Stimulated activated CD4-positive, alpha-beta T cell treated with anti-CD3 and anti-CD28 coated beads, TNF-alpha, amount 100 ng/mL, for 24 hours (primary cell): Measurements from ENCODE around the gene RNF4.
"Not testable (repeated sequence)": the region's sequence is repeated elsewhere in the genome, so short reads cannot be mapped to it uniquely, and the experiment has no call there.

Source experiments
- DNase-seq, 3 experiments: peaks; one replicate each; pipeline ENCODE4 v3.0.0-alpha.2; 2020; ENCODE audit warnings: low read depth in 3 of 3

Gene RNF4, protein sequence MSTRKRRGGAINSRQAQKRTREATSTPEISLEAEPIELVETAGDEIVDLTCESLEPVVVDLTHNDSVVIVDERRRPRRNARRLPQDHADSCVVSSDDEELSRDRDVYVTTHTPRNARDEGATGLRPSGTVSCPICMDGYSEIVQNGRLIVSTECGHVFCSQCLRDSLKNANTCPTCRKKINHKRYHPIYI

GRCh38 chr4:2468456-2469191 lies at the start of gene RNF4:
RNF4 (plus strand) TSS chr4:2469106; CDS start chr4:2490494, 21,388 bp downstream.
- peak; percentile 92 to 96 (median 92) for DNase-seq

DNA sequence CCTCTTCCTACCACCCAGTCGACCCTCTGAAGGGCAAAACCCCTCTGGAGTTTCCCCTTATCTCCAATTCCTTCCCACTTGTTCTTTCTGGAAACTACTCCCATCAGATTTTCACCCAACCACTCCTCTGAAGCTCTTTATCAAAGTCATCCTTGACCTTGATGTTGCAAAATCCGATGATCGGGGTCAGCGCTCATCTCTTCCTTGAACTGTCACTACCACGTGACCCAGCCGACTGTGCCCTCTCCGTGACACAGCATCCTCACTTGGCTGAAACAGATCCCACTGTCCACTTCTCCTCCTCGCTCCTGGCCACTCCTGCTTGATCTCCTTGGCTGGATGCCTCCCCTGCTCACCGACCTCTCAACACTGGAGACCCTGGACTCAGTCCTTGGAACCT lies 49.1 kb upstream of the RNF4 start:
- DNase-seq, result no peak

DNA sequence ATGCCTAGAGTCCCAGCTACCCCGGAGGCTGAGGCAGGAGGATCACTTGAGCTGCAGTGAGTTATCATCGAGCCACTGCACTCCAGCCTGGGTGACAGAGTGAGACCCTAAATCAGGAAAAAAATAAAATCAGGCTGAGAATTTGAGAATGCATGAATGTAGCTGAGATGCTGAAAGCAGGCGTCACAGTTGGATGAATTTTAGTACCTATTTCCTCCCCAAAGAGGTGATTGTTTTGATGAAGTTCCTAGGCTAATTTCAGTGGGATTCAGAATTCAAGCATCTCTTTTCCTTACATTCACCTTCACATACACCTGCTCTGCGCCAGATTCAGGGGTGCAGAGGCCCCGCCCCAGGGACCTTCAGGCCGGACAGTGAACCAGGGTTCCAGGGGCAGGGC lies 47.0 kb upstream of the RNF4 start:
- no peak for DNase-seq

DNA sequence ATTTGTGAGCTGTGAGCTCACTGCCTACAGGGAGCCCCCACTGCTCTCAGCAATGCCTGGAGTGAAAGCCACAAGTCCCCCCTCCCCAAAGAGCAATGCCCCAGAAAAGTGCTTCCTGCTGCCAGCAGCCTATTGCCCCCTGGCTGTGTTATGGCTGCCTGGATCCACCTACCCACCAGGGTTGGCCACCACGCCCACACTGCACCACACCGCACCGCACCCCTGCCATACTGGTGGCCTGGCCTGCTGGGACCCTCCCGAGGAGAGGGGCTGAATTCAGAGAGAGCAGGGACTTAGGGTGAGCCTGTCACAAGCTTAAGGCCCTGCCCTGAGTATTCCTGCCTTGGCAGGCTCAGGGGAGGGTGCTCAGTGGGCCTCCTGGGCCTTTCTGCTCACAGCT lies 45.8 kb upstream of the RNF4 start:
- DNase-seq, result no peak

- no peak for DNase-seq
Observed at GRCh38 chr4:2423695-2424094, 45.2 kb upstream of the RNF4 start.

- DNase-seq, result no peak
Observed at GRCh38 chr4:2424581-2424980, 44.3 kb upstream of the RNF4 start.

GRCh38 chr4:2425386-2426068 lies 43.4 kb upstream of the RNF4 start:
- no peak for DNase-seq

DNA sequence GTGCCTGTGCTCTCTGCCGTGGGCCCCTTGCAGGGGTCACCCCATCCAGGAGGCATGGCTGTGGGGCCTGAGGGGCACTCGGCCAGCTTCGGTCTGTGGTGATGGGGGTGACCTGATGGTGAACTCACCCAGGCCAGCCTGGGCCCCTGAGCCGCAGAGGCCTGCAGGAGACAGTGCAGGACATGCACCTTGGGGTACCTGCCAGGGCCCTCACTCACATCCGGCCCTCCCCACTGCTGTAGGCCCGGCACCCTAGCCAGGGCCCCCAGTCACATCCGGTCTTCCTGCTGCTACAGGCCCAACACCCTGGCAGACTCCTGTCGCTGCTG lies 42.9 kb upstream of the RNF4 start:
- DNase-seq, result no peak

DNA sequence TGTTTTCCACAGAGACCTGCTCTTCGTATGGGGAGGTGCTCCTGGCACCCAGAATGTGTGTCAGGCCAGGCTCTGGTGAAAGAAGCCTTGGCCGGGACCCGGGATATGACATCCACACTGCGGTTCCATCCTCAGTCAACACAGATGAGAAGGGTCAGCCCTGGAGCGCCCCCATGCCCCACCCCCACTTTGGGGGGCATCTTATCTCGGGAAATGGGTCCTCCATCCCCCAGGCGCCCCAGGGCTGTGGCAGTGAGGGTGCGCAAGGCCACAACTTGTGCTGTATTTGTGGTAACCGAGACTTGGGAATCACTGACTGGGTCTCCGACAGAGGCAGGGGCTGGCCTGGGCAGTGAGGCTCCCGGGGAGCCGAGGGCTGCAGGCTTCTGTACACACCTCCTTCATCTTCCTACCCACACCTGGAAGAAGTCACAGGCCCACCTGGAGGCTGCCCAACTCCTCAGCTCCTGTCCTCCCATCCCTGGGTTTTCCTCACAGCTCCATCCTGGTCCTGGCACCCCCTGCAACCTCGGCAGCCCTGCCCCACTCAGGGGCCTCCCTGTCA lies 42.1 kb upstream of the RNF4 start:
- DNase-seq, result no peak

GRCh38 chr4:2427383-2428334 lies 41.2 kb upstream of the RNF4 start:
- no peak for DNase-seq

DNA sequence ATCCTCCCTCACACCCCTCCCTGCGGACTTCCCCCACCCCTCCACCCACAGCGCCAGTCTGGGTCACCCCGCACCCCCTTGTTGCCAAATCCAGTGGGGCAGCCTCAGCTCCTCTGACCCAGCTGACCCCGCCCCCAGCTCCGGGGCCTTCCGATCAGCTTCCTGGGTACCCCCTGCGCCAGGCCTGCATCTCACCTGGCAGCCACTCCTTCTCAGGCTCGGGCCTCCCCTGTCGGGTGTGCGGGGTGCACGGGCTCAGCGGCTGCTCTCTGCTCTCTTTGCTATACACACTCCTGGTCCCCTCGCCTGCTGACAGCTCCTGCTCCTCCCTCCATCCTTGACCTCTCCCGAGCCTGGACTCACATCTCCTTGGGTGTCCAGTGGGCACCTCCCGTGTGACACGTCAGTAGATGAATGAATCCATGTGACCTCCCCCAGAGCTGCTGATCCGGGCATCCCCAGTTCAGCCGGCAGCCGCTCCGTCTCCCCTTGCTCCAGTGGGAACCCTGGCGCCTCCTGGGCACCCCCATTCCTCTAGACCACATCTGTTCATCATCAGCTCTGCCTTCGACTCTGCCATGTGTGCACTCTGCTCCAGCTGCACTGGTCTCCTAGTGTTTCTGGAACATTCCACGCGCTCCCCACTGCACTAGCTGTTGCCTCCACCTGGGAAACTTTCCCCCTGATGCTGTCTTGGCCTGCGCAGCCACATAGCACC lies 40.3 kb upstream of the RNF4 start:
- DNase-seq, result no peak

DNA sequence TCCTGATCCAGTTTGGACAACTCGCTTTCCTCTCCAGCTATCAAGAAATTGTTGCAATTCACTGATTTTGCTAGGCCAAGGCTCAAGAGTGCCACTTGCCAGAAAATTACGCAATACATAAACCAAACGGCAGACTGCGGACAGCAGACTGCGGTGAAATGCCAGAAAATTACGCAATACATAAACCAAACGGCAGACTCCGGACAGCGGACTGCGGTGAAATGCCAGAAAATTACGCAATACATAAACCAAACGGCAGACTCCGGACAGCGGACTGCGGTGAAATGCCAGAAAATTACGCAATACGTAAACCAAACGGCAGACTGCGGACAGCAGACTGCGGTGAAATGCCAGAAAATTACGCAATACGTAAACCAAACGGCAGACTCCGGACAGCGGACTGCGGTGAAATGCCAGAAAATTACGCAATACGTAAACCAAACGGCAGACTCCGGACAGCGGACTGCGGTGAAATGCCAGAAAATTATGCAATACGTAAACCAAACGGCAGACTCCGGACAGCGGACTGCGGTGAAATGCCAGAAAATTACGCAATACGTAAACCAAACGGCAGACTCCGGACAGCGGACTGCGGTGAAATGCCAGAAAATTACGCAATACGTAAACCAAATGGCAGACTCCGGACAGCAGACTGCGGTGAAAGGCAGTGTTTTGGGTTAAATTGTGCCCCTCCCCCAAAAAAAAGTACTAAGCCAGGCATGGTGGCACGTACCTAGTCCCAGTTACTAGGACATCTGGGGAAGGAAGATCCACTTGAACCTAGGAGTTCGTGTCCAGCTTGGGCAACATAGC lies 38.8 kb upstream of the RNF4 start:
- not testable (repeated sequence) for DNase-seq

DNA sequence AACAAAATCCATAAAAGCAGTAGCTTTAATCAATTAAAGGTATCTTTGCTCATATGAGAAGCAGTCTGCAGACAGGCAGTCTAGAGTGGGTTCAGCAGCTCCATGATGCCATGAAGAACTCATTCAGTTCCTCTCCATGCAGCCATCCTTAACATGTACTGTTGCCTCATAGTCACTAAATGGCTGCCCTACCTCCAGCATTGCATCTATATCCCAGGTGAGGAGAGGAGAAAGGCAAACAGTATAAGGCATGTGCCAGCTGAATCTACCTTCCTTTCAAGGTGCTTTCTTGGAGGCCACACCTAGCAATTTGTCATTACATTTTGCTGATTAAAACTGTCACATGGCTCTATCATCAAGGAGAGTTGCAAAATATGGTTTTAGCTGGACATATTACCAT lies 36.9 kb upstream of the RNF4 start:
- DNase-seq, result no peak

DNA sequence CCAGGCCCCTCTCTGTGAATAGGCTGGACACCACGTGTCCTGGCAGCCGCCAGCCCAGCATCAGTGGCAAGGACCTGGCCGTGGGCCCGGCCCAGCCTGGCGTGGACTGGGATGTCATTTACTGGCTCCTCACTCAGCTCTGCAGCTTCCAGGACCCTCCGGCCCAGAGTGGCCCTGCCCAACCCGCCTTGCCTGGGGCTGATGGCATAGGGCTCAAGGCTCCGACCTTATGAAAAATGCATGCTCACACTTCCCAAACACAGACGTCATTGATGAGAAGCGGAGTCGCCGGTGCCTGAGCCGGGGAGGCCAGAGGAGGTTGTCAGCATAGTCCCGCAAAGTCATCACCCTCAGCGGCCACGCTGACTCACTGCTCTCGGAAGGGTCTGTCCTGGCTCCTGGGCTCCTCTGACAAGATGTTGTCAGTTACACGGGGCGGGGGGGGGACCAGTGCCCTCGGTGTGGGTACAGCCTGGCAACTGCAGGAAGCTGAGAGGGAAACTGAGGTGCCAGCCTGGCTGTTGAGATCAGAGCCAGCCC lies 35.8 kb upstream of the RNF4 start:
- no peak for DNase-seq

GRCh38 chr4:2433609-2434350 lies 35.1 kb upstream of the RNF4 start:
- no peak for DNase-seq

GRCh38 chr4:2434420-2434819 lies 34.5 kb upstream of the RNF4 start:
- no peak for DNase-seq

DNA sequence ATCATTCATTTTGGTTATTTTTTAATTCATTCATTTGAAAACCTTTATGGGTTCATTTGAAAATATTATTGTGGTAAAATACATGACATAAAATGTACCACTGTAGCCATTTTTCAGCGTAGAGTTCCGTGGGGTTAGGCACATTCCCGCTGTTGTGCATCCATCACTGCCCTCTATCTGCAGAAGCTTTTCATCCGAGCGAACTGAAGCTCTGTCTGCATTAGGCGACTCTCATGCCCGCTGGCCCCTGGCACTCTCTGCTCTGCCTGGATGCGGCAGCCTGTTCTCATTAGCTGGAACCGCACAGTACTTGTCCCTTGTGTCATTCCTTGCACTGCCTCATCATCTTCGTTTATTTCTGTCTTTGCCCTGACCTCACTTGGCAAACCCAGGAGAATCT lies 32.6 kb upstream of the RNF4 start:
- no peak for DNase-seq

GRCh38 chr4:2436761-2437474 lies 32.0 kb upstream of the RNF4 start:
- no peak for DNase-seq
